Memory B cell (primary cell): ENCODE measurements around the gene ENO4.
A peak's percentile ranks its signal among the peaks of the same experiment; 100 is the strongest.

Source experiments
- ATAC-seq: fragments of 150-1000 bp; cut with Tn5 transposase; 2 replicates; pipeline ENCODE4 v1.10.0; 2021; ENCODE audit warnings: low read depth, mild to moderate bottlenecking, moderate library complexity
- DNase-seq, 2 donors: peaks; one replicate each; pipeline ENCODE4 v3.0.0; 2022; ENCODE audit warnings: low spot score in 2 of 2
- H3K27ac Mint-ChIP-seq: one replicate; pipeline ENCODE4 v1.8.0; 2022; ENCODE audit warnings: mild to moderate bottlenecking, moderate library complexity, mixed read lengths
- H3K27me3 Mint-ChIP-seq: one replicate; pipeline ENCODE4 v1.8.0; 2022; ENCODE audit warnings: mixed read lengths
- H3K36me3 Mint-ChIP-seq: one replicate; pipeline ENCODE4 v1.8.0; 2022; ENCODE audit warnings: mild to moderate bottlenecking, mixed read lengths
- H3K4me1 Mint-ChIP-seq: one replicate; pipeline ENCODE4 v1.8.0; 2022; ENCODE audit warnings: mixed read lengths
- H3K4me3 Mint-ChIP-seq: one replicate; pipeline ENCODE4 v1.8.0; 2022; ENCODE audit warnings: mild to moderate bottlenecking, moderate library complexity, mixed read lengths
- H3K9me3 Mint-ChIP-seq: one replicate; pipeline ENCODE4 v1.8.0; 2022; ENCODE audit warnings: mixed read lengths

ENO4 gene

GRCh38 chr10:116836902-116837523, 12.3 kb upstream of the ENO4 start:
- H3K4me3 Mint-ChIP-seq = no peak overlapping the region
- no peak for DNase-seq
- peaks cover 9% of the 10 kb centered on the region for H3K36me3 Mint-ChIP-seq
- no peaks in the 10 kb centered on the region for H3K9me3 Mint-ChIP-seq
- no peak for ATAC-seq
- H3K27me3 Mint-ChIP-seq = no peaks in the 10 kb centered on the region
- no peak overlapping the region for H3K27ac Mint-ChIP-seq
- peaks cover 6% of the 10 kb centered on the region for H3K4me1 Mint-ChIP-seq

GRCh38 chr10:116838143-116838725, 11.1 kb upstream of the ENO4 start:
- H3K9me3 Mint-ChIP-seq = peaks cover 1% of the 10 kb centered on the region
- no peak overlapping the region for H3K27ac Mint-ChIP-seq
- H3K4me1 Mint-ChIP-seq = peaks cover 8% of the 10 kb centered on the region
- H3K27me3 Mint-ChIP-seq = no peaks in the 10 kb centered on the region
- DNase-seq (peak in 1 of 2 donors; percentile 13), ATAC-seq (peak; percentile 92)
- peaks cover 3% of the 10 kb centered on the region for H3K36me3 Mint-ChIP-seq
- H3K4me3 Mint-ChIP-seq = peak overlapping the region; percentile 44

GRCh38 chr10:116840389-116841075, 8.8 kb upstream of the ENO4 start:
- H3K27ac Mint-ChIP-seq = peak overlapping the region; percentile 4
- ATAC-seq = no peak
- H3K9me3 Mint-ChIP-seq = peaks cover 1% of the 10 kb centered on the region
- H3K4me1 Mint-ChIP-seq = peaks cover 12% of the 10 kb centered on the region
- H3K27me3 Mint-ChIP-seq = no peaks in the 10 kb centered on the region
- DNase-seq = no peak
- H3K36me3 Mint-ChIP-seq = no peaks in the 10 kb centered on the region
- no peak overlapping the region for H3K4me3 Mint-ChIP-seq

- no peak for ATAC-seq
- Mint-ChIP-seq H3K4me3 (peak overlapping the region; percentile 35), H3K27ac (peak overlapping the region; percentile 38)
Observed at GRCh38 chr10:116845823-116846222, 3.5 kb upstream of the ENO4 start.

GRCh38 chr10:116848032-116848943, 1.0 kb upstream of the ENO4 start:
- ATAC-seq = peak; percentile 85

More at GRCh38 chr10:116845823-116846222, 3.5 kb upstream of the ENO4 start:
- Mint-ChIP-seq H3K36me3 (peaks cover 2% of the 10 kb centered on the region), H3K27me3 (no peaks in the 10 kb centered on the region), H3K9me3 (peaks cover 1% of the 10 kb centered on the region), H3K4me1 (peaks cover 38% of the 10 kb centered on the region)
- DNase-seq = no peak

GRCh38 chr10:116848944-116849247, 403 bp upstream of the ENO4 start:
- H3K36me3 Mint-ChIP-seq = peaks cover 2% of the 10 kb centered on the region
- peak overlapping the region; percentile 97 for H3K27ac Mint-ChIP-seq
- no peaks in the 10 kb centered on the region for H3K9me3 Mint-ChIP-seq
- peak overlapping the region; percentile 81 for H3K4me3 Mint-ChIP-seq
- H3K4me1 Mint-ChIP-seq = peaks cover 36% of the 10 kb centered on the region
- DNase-seq (peak in 1 of 2 donors; percentile 2), ATAC-seq (peak; percentile 7)
- H3K27me3 Mint-ChIP-seq = no peaks in the 10 kb centered on the region

More at GRCh38 chr10:116848032-116848943, 1.0 kb upstream of the ENO4 start:
- Mint-ChIP-seq H3K4me1 (peaks cover 36% of the 10 kb centered on the region), H3K4me3 (peak overlapping the region; percentile 81), H3K27ac (peak overlapping the region; percentile 97), H3K9me3 (no peaks in the 10 kb centered on the region), H3K36me3 (peaks cover 2% of the 10 kb centered on the region), H3K27me3 (no peaks in the 10 kb centered on the region)
- DNase-seq = peak; percentile 53 to 71

- Mint-ChIP-seq H3K4me1 (peaks cover 35% of the 10 kb centered on the region), H3K36me3 (peaks cover 2% of the 10 kb centered on the region), H3K4me3 (peak overlapping the region; percentile 81), H3K9me3 (no peaks in the 10 kb centered on the region), H3K27ac (peak overlapping the region; percentile 97), H3K27me3 (no peaks in the 10 kb centered on the region)
- DNase-seq = no peak
- ATAC-seq = no peak
Observed at GRCh38 chr10:116850058-116850611, 836 bp downstream of the ENO4 start.

GRCh38 chr10:116852246-116852645, 2.9 kb downstream of the ENO4 start:
- H3K27me3 Mint-ChIP-seq = no peaks in the 10 kb centered on the region
- peaks cover 2% of the 10 kb centered on the region for H3K9me3 Mint-ChIP-seq
- peaks cover 22% of the 10 kb centered on the region for H3K4me1 Mint-ChIP-seq
- H3K27ac Mint-ChIP-seq = no peak overlapping the region
- ATAC-seq (no peak), DNase-seq (no peak)
- H3K4me3 Mint-ChIP-seq = no peak overlapping the region
- no peaks in the 10 kb centered on the region for H3K36me3 Mint-ChIP-seq

- Mint-ChIP-seq H3K36me3 (peaks cover 4% of the 10 kb centered on the region), H3K9me3 (peaks cover 6% of the 10 kb centered on the region), H3K27me3 (no peaks in the 10 kb centered on the region), H3K27ac (no peak overlapping the region), H3K4me1 (peaks cover 12% of the 10 kb centered on the region), H3K4me3 (no peak overlapping the region)
- ATAC-seq (no peak), DNase-seq (no peak)
Observed at GRCh38 chr10:116853287-116853686, 4.0 kb downstream of the ENO4 start.

- Mint-ChIP-seq H3K4me1 (peaks cover 8% of the 10 kb centered on the region), H3K36me3 (peaks cover 4% of the 10 kb centered on the region), H3K9me3 (peaks cover 6% of the 10 kb centered on the region), H3K27ac (no peak overlapping the region), H3K27me3 (no peaks in the 10 kb centered on the region), H3K4me3 (no peak overlapping the region)
- ATAC-seq (no peak), DNase-seq (no peak)
Observed at GRCh38 chr10:116853701-116854100, 4.4 kb downstream of the ENO4 start.

GRCh38 chr10:116857156-116857555, 7.9 kb downstream of the ENO4 start:
- DNase-seq = no peak
- no peak overlapping the region for H3K4me3 Mint-ChIP-seq
- no peak for ATAC-seq
- no peaks in the 10 kb centered on the region for H3K4me1 Mint-ChIP-seq
- H3K36me3 Mint-ChIP-seq = peaks cover 5% of the 10 kb centered on the region
- H3K27me3 Mint-ChIP-seq = peaks cover 7% of the 10 kb centered on the region
- peaks cover 6% of the 10 kb centered on the region for H3K9me3 Mint-ChIP-seq
- no peak overlapping the region for H3K27ac Mint-ChIP-seq

GRCh38 chr10:116861796-116862195, 12.5 kb downstream of the ENO4 start:
- ATAC-seq (no peak), DNase-seq (no peak)
- Mint-ChIP-seq H3K36me3 (peaks cover 5% of the 10 kb centered on the region), H3K9me3 (peaks cover 4% of the 10 kb centered on the region), H3K27me3 (peaks cover 7% of the 10 kb centered on the region), H3K4me1 (no peaks in the 10 kb centered on the region), H3K27ac (no peak overlapping the region), H3K4me3 (no peak overlapping the region)

GRCh38 chr10:116864436-116864835, 15.1 kb downstream of the ENO4 start:
- Mint-ChIP-seq H3K4me3 (no peak overlapping the region), H3K36me3 (peaks cover 2% of the 10 kb centered on the region), H3K9me3 (no peaks in the 10 kb centered on the region), H3K27me3 (peaks cover 11% of the 10 kb centered on the region), H3K4me1 (no peaks in the 10 kb centered on the region), H3K27ac (no peak overlapping the region)
- no peak for DNase-seq
- no peak for ATAC-seq
